HCT116 (cell line): Measurements from ENCODE around the gene HSD17B12. TPM values are rescaled to one million over a fixed set of nuclear protein-coding genes. Genes with fewer than 3 reads are reported as not detected.

Experiments used
- ATAC-seq: fragments of 200-7000 bp; cut with Tn5 transposase; 2 replicates; pipeline ENCODE4 v1.9.1; 2020; ENCODE audit warnings: mild to moderate bottlenecking, moderate library complexity
- BruUV-seq: library from RNA; stranded (reverse); fragments of 400-500 nt; replicated peaks from 2 replicates; lab custom pipeline; 2021; lab: Mats Ljungman, UMichigan
- CTCF ChIA-PET: fragments of 300-600 bp; sonication (Branson Sonifier 250); formaldehyde crosslinking; loops from one replicate; lab custom pipeline; 2021; ENCODE audit warnings: antibody characterized with exemption; lab: Charles Lee
- POLR2A ChIA-PET: fragments of 300-600, 350-600 bp; sonication (Branson Sonifier 250); formaldehyde crosslinking; loops from one replicate; lab custom pipeline; 2021; ENCODE audit warnings: antibody characterized with exemption; lab: Charles Lee
- RAD21 ChIA-PET, 2 experiments: fragments of 300-600 bp; sonication (Branson Sonifier 250); formaldehyde crosslinking; loops; one replicate each; lab custom pipeline; 2023; ENCODE audit warnings: low total read pairs in 2 of 2; ENCODE audit not compliant: uncharacterized antibody in 2 of 2, unreplicated experiment in 2 of 2, low non-redundant PET in 1 of 2; lab: Charles Lee
- DNase-seq: peaks from one replicate; pipeline ENCODE4 v3.0.0-alpha.2; 2010; ENCODE audit warnings: low read depth, low spot score
- H2AFZ ChIP-seq: fragments of 200-600 bp; shearing (Covaris generic), sonication (generic); 2 replicates; pipeline ENCODE4 v1.6.1; 2017; ENCODE audit warnings: low read depth, mixed run types, mixed read lengths, antibody characterized with exemption, low read length; ENCODE audit not compliant: poor library complexity, severe bottlenecking
- H3K27ac ChIP-seq: 2 replicates; pipeline ENCODE4 v1.5.1; 2012; ENCODE audit warnings: low read depth, low read length
- H3K27me3 ChIP-seq: fragments of 200-600 bp; sonication (generic); 2 replicates; pipeline ENCODE4 v1.6.1; 2016; ENCODE audit warnings: mixed run types, low read length, mixed read lengths; ENCODE audit not compliant: insufficient read depth
- H3K36me3 ChIP-seq, 2 experiments: fragments of 200-500 bp in 1 of 2; fragments of 200-600 bp in 1 of 2; sonication (Bioruptor generic) in 1 of 2; sonication (generic) in 1 of 2; 2 replicates each; pipeline versions ENCODE4 v1.5.1 to v1.6.1; 2014 to 2016; ENCODE audit warnings: low read length in 2 of 2, inconsistent platforms in 1 of 2, mixed read lengths in 1 of 2, mixed run types in 1 of 2; ENCODE audit not compliant: insufficient read depth in 2 of 2, control insufficient read depth in 1 of 2
- H3K4me1 ChIP-seq, 2 experiments: fragments of 200-600 bp in 1 of 2; sonication (generic) in 1 of 2; 2 replicates each; pipeline versions ENCODE4 v1.5.1 to v1.6.1; 2012 to 2017; ENCODE audit warnings: low read length in 2 of 2, inconsistent platforms in 1 of 2, mild to moderate bottlenecking in 1 of 2, mixed read lengths in 1 of 2, mixed run types in 1 of 2, moderate library complexity in 1 of 2; ENCODE audit not compliant: insufficient read depth in 2 of 2, control insufficient read depth in 1 of 2
- H3K4me2 ChIP-seq: fragments of 200-600 bp; sonication (generic); 2 replicates; pipeline ENCODE4 v1.6.1; 2017; ENCODE audit warnings: mixed run types, low read length, mixed read lengths
- H3K4me3 ChIP-seq, 2 experiments: fragments of 200-600 bp in 1 of 2; sonication (generic) in 1 of 2; replicated peaks in 1 of 2; 2 replicates each; pipeline ENCODE4 v1.5.1; 2011 to 2016; ENCODE audit warnings: low read length in 2 of 2, control low read depth in 1 of 2, low read depth in 1 of 2, mild to moderate bottlenecking in 1 of 2, mixed read lengths in 1 of 2, mixed run types in 1 of 2
- H3K79me2 ChIP-seq: fragments of 200-600 bp; sonication (generic); 2 replicates; pipeline ENCODE4 v1.6.1; 2017; ENCODE audit warnings: mild to moderate bottlenecking, mixed run types, low read length, moderate library complexity, mixed read lengths; ENCODE audit not compliant: insufficient read depth
- H3K9ac ChIP-seq: fragments of 200-600 bp; sonication (generic); 2 replicates; pipeline ENCODE4 v1.6.1; 2016; ENCODE audit warnings: low read length, mixed read lengths
- H3K9me2 ChIP-seq: fragments of 200-600 bp; sonication (generic), shearing (Covaris generic); 2 replicates; pipeline ENCODE4 v1.6.1; 2017; ENCODE audit warnings: mixed run types, mild to moderate bottlenecking, moderate library complexity; ENCODE audit not compliant: insufficient read depth
- H3K9me3 ChIP-seq, 2 experiments: fragments of 200-500 bp in 1 of 2; fragments of 200-600 bp in 1 of 2; sonication (Bioruptor generic) in 1 of 2; sonication (generic) in 1 of 2; 2 replicates each; pipeline ENCODE4 v1.6.1; 2014 to 2017; ENCODE audit warnings: low read length in 2 of 2, mixed read lengths in 2 of 2, inconsistent platforms in 1 of 2, low read depth in 1 of 2, mild to moderate bottlenecking in 1 of 2, mixed run types in 1 of 2, moderate library complexity in 1 of 2; ENCODE audit not compliant: control insufficient read depth in 1 of 2, insufficient read depth in 1 of 2
- H4K20me1 ChIP-seq: fragments of 200-600 bp; sonication (generic), shearing (Covaris generic); 2 replicates; pipeline ENCODE4 v1.6.1; 2017; ENCODE audit warnings: mixed run types, mild to moderate bottlenecking, moderate library complexity; ENCODE audit not compliant: insufficient read depth
- CBX3 ChIP-seq: IDR thresholded peaks from 2 replicates; pipeline ENCODE4 v1.6.1; 2012; ENCODE audit warnings: low read depth
- CTCF ChIP-seq, 3 experiments: fragments of 200-600 bp in 1 of 3; sonication (generic) in 1 of 3; IDR thresholded peaks in 2 of 3; conservative IDR thresholded peaks in 1 of 3; 2 replicates each; pipeline ENCODE4 v1.5.1; 2012 to 2017; ENCODE audit warnings: low read depth in 2 of 3, low read length in 2 of 3, antibody characterized with exemption in 1 of 3, borderline replicate concordance in 1 of 3, control low read depth in 1 of 3, mild to moderate bottlenecking in 1 of 3, mixed read lengths in 1 of 3, mixed run types in 1 of 3, moderate library complexity in 1 of 3; ENCODE audit not compliant: insufficient read depth in 1 of 3
- EGR1 ChIP-seq: IDR thresholded peaks from 2 replicates; pipeline ENCODE4 v1.6.1; 2012; ENCODE audit warnings: low read depth
- ELF1 ChIP-seq: IDR thresholded peaks from 2 replicates; pipeline ENCODE4 v1.6.1; 2012; ENCODE audit warnings: low read depth, borderline replicate concordance
- JUND ChIP-seq: IDR thresholded peaks from 2 replicates; pipeline ENCODE4 v1.6.1; 2012
- POLR2AphosphoS5 ChIP-seq: IDR thresholded peaks from 2 replicates; pipeline ENCODE4 v1.6.1; 2011; ENCODE audit warnings: mild to moderate bottlenecking, low read depth, low read length, moderate library complexity
- RAD21 ChIP-seq: IDR thresholded peaks from 2 replicates; pipeline ENCODE4 v1.6.1; 2012; ENCODE audit warnings: low read depth, mild to moderate bottlenecking
- SIN3A ChIP-seq: IDR thresholded peaks from 2 replicates; pipeline ENCODE4 v1.6.1; 2012; ENCODE audit warnings: low read depth
- YY1 ChIP-seq: IDR thresholded peaks from 2 replicates; pipeline ENCODE4 v1.6.1; 2011; ENCODE audit warnings: low read length, low read depth, moderate library complexity, mild to moderate bottlenecking; ENCODE audit not compliant: insufficient replicate concordance; ENCODE audit errors: extremely low read depth
- ZBTB33 ChIP-seq: IDR thresholded peaks from 2 replicates; pipeline ENCODE4 v1.6.1; 2011; ENCODE audit warnings: mild to moderate bottlenecking, low read length, moderate library complexity; ENCODE audit not compliant: insufficient replicate concordance; ENCODE audit errors: extremely low read depth
- ZFX ChIP-seq: fragments of 450-650 bp; IDR thresholded peaks from 2 replicates; pipeline ENCODE4 v1.6.1; 2017
- intact Hi-C: fragments of 100-400 bp; cut with micrococcal nuclease; formaldehyde crosslinking; loops from 2 replicates; pipeline ENCODE4 v1.10.0; 2022
- total RNA-seq: library from RNA; stranded (reverse); gene quantifications from one replicate; pipeline ENCODE4 v1.2.1, GENCODE V29; 2021; ENCODE audit not compliant: unreplicated experiment

The HSD17B12 gene
- total RNA-seq, 1 experiment from 2014 or later, result 83.7 TPM

- no TSS peak for BruUV-seq
- no peak overlapping the region for H2AFZ ChIP-seq
- 0 out of 2 replicates have a peak, but pooled peaks cover 4% of the 10 kb centered on the region for H4K20me1 ChIP-seq
- H3K9me2 ChIP-seq, result no peaks in the 10 kb centered on the region
- 0 out of 4 replicates have a peak, but pooled peaks cover 0 to 6% of the 10 kb centered on the region in 2 experiments for H3K9me3 ChIP-seq
- no peak for TF ChIP-seq ZBTB33
- no peak for TF ChIP-seq ELF1
- no peak for TF ChIP-seq EGR1
- TF ChIP-seq JUND, result no peak
- TF ChIP-seq, all 23 proteins: peak for 0
- intact Hi-C loops, result no loop called here
- Histone ChIP-seq H3K4me2 (no peak overlapping the region), H3K4me1 (no peaks in the 10 kb centered on the region), H3K79me2 (peaks cover 73% of the 10 kb centered on the region), H3K27me3 (no peaks in the 10 kb centered on the region), H3K9ac (no peak overlapping the region), H3K36me3 (no peaks in the 10 kb centered on the region), H3K4me3 (no peak overlapping the region), H3K27ac (no peak overlapping the region)
- CTCF ChIA-PET, result no interaction called here
- RAD21 ChIA-PET, result no interaction called here
- no peak for DNase-seq
- POLR2A ChIA-PET, result no interaction called here
- no peak for ATAC-seq
These were observed 26.1 kb downstream of the HSD17B12 start for GRCh38 chr11:43706631-43707030.

GRCh38 chr11:43708776-43709175, 28.2 kb downstream of the HSD17B12 start:
- Histone ChIP-seq H3K9ac (no peak overlapping the region), H3K79me2 (peaks cover 67% of the 10 kb centered on the region), H3K27ac (no peak overlapping the region), H3K36me3 (no peaks in the 10 kb centered on the region), H3K4me2 (no peak overlapping the region), H3K4me1 (no peaks in the 10 kb centered on the region), H2AFZ (no peak overlapping the region), H3K4me3 (no peak overlapping the region), H3K9me3 (no peaks in the 10 kb centered on the region), H3K27me3 (no peaks in the 10 kb centered on the region), H4K20me1 (0 out of 2 replicates have a peak, but pooled peaks cover 4% of the 10 kb centered on the region), H3K9me2 (no peaks in the 10 kb centered on the region)
- POLR2A ChIA-PET, result no interaction called here
- intact Hi-C loops, result loop anchor here (1.0 kb wide), 1 partner anchor 204 kb away; no protein-coding TSS in a partner anchor
- CTCF ChIA-PET, result interaction anchor here (0.7 to 1.0 kb wide), 3 partner anchors 84 to 204 kb away, joined by 3 to 8 read pairs (median 3); no protein-coding TSS in a partner anchor
- DNase-seq (no peak), ATAC-seq (peak; percentile 40; the same call in 1 of the 2 replicates)
- RAD21 ChIA-PET, result no interaction called here
- no TSS peak for BruUV-seq
- no peak for TF ChIP-seq YY1
- no peak for TF ChIP-seq ZFX
- TF ChIP-seq SIN3A, result no peak
- peak in 2 of 3 experiments; percentile 38 to 47; a peak in 4 of 6 replicates for TF ChIP-seq CTCF (IDR thresholded peaks at IDR 0.05 in 2 of 3, conservative IDR thresholded peaks at IDR 0.05 in 1 of 3; ENCODE audit: borderline replicate concordance in 1 of 3, insufficient read depth in 1 of 3, low read depth in 2 of 3, low read length in 2 of 3)
- no peak for TF ChIP-seq JUND
- no peak for TF ChIP-seq CBX3
- TF ChIP-seq RAD21, result peak; percentile 27; the same call in 1 of the 2 replicates
- TF ChIP-seq POLR2AphosphoS5, result no peak
